Liver (tissue), 9 donors: ENCODE results near the gene NCOA6. TPM values are rescaled to one million over a fixed set of nuclear protein-coding genes. Genes with fewer than 3 reads are reported as not detected.

Experiments used
- DNase-seq: peaks from one replicate; pipeline ENCODE4 v3.0.0-alpha.2; 2017; ENCODE audit warnings: low spot score
- H3K27ac ChIP-seq, 2 donors: one replicate each; pipeline ENCODE4 v1.7.0; 2013; ENCODE audit warnings: inconsistent platforms in 2 of 2, low read length in 2 of 2, control low read depth in 1 of 2, low read depth in 1 of 2, mild to moderate bottlenecking in 1 of 2
- H3K27me3 ChIP-seq, 4 donors: one replicate each; pipeline versions ENCODE4 v1.6.1 to v1.7.0; 2013; ENCODE audit warnings: low read length in 3 of 4, inconsistent platforms in 1 of 4, mild to moderate bottlenecking in 1 of 4, moderate library complexity in 1 of 4; ENCODE audit not compliant: control insufficient read depth in 4 of 4, insufficient read depth in 4 of 4
- H3K36me3 ChIP-seq, 4 donors: one replicate each; pipeline versions ENCODE4 v1.6.1 to v1.7.0; 2013; ENCODE audit warnings: low read length in 3 of 4, mild to moderate bottlenecking in 3 of 4, low read depth in 1 of 4, moderate library complexity in 1 of 4; ENCODE audit not compliant: control insufficient read depth in 4 of 4, insufficient read depth in 3 of 4
- H3K4me1 ChIP-seq, 4 donors: one replicate each; pipeline versions ENCODE4 v1.6.1 to v1.7.0; 2013; ENCODE audit warnings: low read length in 3 of 4, mild to moderate bottlenecking in 3 of 4, moderate library complexity in 1 of 4; ENCODE audit not compliant: control insufficient read depth in 4 of 4, insufficient read depth in 4 of 4
- H3K4me3 ChIP-seq, 3 donors: one replicate each; pipeline versions ENCODE4 v1.6.1 to v1.7.0; 2013; ENCODE audit warnings: low read length in 3 of 3, control low read depth in 1 of 3, low read depth in 1 of 3, mild to moderate bottlenecking in 1 of 3
- H3K9ac ChIP-seq, 2 donors: one replicate each; pipeline ENCODE4 v1.7.0; 2013; ENCODE audit warnings: low read length in 2 of 2, mild to moderate bottlenecking in 2 of 2, moderate library complexity in 2 of 2, control low read depth in 1 of 2, low read depth in 1 of 2
- H3K9me3 ChIP-seq, 4 donors: one replicate each; pipeline versions ENCODE4 v1.6.1 to v1.7.0; 2013; ENCODE audit warnings: low read length in 3 of 4; ENCODE audit not compliant: control insufficient read depth in 4 of 4
- EGR1 ChIP-seq, 2 donors: IDR thresholded peaks; 2 replicates each; pipeline ENCODE4 v1.6.1; 2016 to 2018; ENCODE audit warnings: antibody characterized with exemption in 2 of 2, low read depth in 2 of 2
- FOXA1 ChIP-seq: IDR thresholded peaks from 2 replicates; pipeline ENCODE4 v1.6.1; 2016; ENCODE audit warnings: antibody characterized with exemption
- FOXA2 ChIP-seq: IDR thresholded peaks from 2 replicates; pipeline ENCODE4 v1.6.1; 2016; ENCODE audit warnings: antibody characterized with exemption
- GABPA ChIP-seq, 2 donors: IDR thresholded peaks in 1 of 2; conservative IDR thresholded peaks in 1 of 2; 2 replicates each; pipeline ENCODE4 v1.6.1; 2016; ENCODE audit warnings: antibody characterized with exemption in 2 of 2, mild to moderate bottlenecking in 1 of 2, moderate library complexity in 1 of 2
- HNF4A ChIP-seq, 2 donors: conservative IDR thresholded peaks; 2 replicates each; pipeline ENCODE4 v1.6.1; 2016; ENCODE audit warnings: antibody characterized with exemption in 2 of 2, mild to moderate bottlenecking in 2 of 2
- HNF4G ChIP-seq: IDR thresholded peaks from 2 replicates; pipeline ENCODE4 v1.6.1; 2016; ENCODE audit warnings: antibody characterized with exemption
- JUND ChIP-seq, 2 donors: IDR thresholded peaks; 2 replicates each; pipeline ENCODE4 v1.6.1; 2016; ENCODE audit warnings: antibody characterized with exemption in 2 of 2
- RAD21 ChIP-seq, 2 donors: IDR thresholded peaks; 2 replicates each; pipeline ENCODE4 v1.6.1; 2016; ENCODE audit warnings: antibody characterized with exemption in 2 of 2, mild to moderate bottlenecking in 2 of 2
- RXRA ChIP-seq, 2 donors: IDR thresholded peaks; 2 replicates each; pipeline ENCODE4 v1.6.1; 2017 to 2018; ENCODE audit warnings: antibody characterized with exemption in 2 of 2, mild to moderate bottlenecking in 1 of 2
- SP1 ChIP-seq: IDR thresholded peaks from 2 replicates; pipeline ENCODE4 v1.6.1; 2018; ENCODE audit warnings: antibody characterized with exemption, mild to moderate bottlenecking
- TAF1 ChIP-seq: conservative IDR thresholded peaks from 2 replicates; pipeline ENCODE4 v1.6.1; 2016; ENCODE audit warnings: antibody characterized with exemption, mild to moderate bottlenecking
- YY1 ChIP-seq: IDR thresholded peaks from 2 replicates; pipeline ENCODE4 v1.6.1; 2016; ENCODE audit warnings: antibody characterized with exemption, mild to moderate bottlenecking
- WGBS: extraction: QIAGEN DNeasy Blood & Tissue Kit; methylation state at CpG from one replicate; pipeline ENCODE4 v1.1.7; 2013; 5-methylcytosine and 5-hydroxymethylcytosine counted together
- polyA plus RNA-seq, 2 donors: library from polyadenylated mRNA; stranded (reverse) in 1 of 2; unstranded in 1 of 2; fragments of 200-250 nt in 1 of 2; fragments of >200 nt in 1 of 2; fragmentation: Nextera tagmentation in 1 of 2; extraction: Ambion mirVana in 1 of 2; gene quantifications; one replicate each; pipeline versions ENCODE4 v1.2.1 to v1.2.3, GENCODE V29; 2013 to 2015
- total RNA-seq, 2 donors: library from RNA; depleted of rRNA; stranded (reverse); fragments of >200 nt; gene quantifications; one replicate each; pipeline ENCODE4 v1.2.3, GENCODE V29; 2014
- TF ChIP-seq, protein P1 (sequence below): IDR thresholded peaks from 2 replicates; pipeline ENCODE4 v1.6.1; 2016; ENCODE audit warnings: antibody characterized with exemption
- TF ChIP-seq, protein P2 (sequence below): IDR thresholded peaks from 2 replicates; pipeline ENCODE4 v1.6.1; 2016; ENCODE audit warnings: antibody characterized with exemption
- TF ChIP-seq, protein P3 (sequence below): fragments of 150-350 bp; IDR thresholded peaks from 2 replicates; pipeline ENCODE4 v1.5.1; 2017; ENCODE audit warnings: improper control_type of control experiment, low read depth, low read length; ENCODE audit not compliant: missing input control
- TF ChIP-seq, protein P4 (sequence below): IDR thresholded peaks from 2 replicates; pipeline ENCODE4 v1.6.1; 2016; ENCODE audit warnings: antibody characterized with exemption, mild to moderate bottlenecking
- donor health status: healthy.
- donor health status: healthy.
- donor health status: healthy.
- donor health status: healthy.
- donor health status: healthy.

NCOA6 gene
- total and polyA plus RNA-seq, 4 donors, result 5.4 to 13.1 (median 6.2) TPM

DNA sequence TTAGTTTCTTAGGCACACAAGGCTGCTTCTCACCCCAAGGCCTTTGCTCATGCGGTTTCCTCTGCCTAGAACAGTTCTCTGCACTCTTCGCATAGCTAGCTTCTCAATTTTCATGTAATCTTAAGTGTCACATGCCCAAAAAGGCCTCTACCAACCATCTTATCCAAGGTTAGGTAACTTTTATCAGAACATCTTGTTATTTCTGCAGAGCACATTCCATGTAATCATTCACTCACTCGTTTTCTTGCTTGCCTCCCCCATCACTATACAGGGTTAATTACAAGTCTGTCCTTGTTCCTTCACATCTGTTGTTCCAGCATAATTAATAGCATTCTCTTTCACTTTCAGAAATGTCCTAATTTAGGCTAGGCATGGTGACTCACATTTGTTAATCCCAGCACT, 53.8 kb downstream of the NCOA6 start:
- H3K4me1 ChIP-seq, result no peaks in the 10 kb centered on the region

DNA sequence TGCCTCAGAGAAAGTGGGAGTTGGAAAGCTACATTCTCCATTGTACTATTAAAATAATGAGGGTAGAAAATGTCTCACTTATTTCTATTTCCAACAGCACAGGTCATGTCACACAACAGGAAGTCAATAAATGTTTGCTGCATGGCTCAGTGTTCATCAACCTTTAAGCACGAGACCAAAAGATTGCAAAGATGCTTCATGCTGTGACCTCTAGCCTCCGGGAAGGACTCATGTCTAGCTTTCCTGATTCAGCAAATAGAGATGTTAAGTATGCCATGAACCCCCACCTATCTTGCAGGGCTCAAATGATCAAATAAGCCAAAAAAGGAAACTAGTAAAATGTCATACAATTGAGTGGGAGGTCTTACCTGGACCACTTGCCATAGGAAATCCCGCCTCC, 57.4 kb downstream of the NCOA6 start:
- Histone ChIP-seq H3K9ac (no peak overlapping the region), H3K27me3 (no peaks in the 10 kb centered on the region), H3K4me3 (no peak overlapping the region), H3K4me1 (no peaks in the 10 kb centered on the region), H3K9me3 (no peaks in the 10 kb centered on the region), H3K27ac (no peak overlapping the region), H3K36me3 (peaks cover 5 to 50% (median 21%) of the 10 kb centered on the region in 4 donors)
- no peak for DNase-seq
- no peak for TF ChIP-seq SP1
- no peak for TF ChIP-seq HNF4G
- no peak for TF ChIP-seq HNF4A (conservative IDR thresholded peaks at IDR 0.05)
- TF ChIP-seq, protein P1, sequence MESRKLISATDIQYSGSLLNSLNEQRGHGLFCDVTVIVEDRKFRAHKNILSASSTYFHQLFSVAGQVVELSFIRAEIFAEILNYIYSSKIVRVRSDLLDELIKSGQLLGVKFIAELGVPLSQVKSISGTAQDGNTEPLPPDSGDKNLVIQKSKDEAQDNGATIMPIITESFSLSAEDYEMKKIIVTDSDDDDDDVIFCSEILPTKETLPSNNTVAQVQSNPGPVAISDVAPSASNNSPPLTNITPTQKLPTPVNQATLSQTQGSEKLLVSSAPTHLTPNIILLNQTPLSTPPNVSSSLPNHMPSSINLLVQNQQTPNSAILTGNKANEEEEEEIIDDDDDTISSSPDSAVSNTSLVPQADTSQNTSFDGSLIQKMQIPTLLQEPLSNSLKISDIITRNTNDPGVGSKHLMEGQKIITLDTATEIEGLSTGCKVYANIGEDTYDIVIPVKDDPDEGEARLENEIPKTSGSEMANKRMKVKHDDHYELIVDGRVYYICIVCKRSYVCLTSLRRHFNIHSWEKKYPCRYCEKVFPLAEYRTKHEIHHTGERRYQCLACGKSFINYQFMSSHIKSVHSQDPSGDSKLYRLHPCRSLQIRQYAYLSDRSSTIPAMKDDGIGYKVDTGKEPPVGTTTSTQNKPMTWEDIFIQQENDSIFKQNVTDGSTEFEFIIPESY, result no peak
- TF ChIP-seq, protein P2, sequence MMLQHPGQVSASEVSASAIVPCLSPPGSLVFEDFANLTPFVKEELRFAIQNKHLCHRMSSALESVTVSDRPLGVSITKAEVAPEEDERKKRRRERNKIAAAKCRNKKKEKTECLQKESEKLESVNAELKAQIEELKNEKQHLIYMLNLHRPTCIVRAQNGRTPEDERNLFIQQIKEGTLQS, result no peak
- TF ChIP-seq, protein P3, sequence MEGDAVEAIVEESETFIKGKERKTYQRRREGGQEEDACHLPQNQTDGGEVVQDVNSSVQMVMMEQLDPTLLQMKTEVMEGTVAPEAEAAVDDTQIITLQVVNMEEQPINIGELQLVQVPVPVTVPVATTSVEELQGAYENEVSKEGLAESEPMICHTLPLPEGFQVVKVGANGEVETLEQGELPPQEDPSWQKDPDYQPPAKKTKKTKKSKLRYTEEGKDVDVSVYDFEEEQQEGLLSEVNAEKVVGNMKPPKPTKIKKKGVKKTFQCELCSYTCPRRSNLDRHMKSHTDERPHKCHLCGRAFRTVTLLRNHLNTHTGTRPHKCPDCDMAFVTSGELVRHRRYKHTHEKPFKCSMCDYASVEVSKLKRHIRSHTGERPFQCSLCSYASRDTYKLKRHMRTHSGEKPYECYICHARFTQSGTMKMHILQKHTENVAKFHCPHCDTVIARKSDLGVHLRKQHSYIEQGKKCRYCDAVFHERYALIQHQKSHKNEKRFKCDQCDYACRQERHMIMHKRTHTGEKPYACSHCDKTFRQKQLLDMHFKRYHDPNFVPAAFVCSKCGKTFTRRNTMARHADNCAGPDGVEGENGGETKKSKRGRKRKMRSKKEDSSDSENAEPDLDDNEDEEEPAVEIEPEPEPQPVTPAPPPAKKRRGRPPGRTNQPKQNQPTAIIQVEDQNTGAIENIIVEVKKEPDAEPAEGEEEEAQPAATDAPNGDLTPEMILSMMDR, result no peak
- TF ChIP-seq, protein P4, sequence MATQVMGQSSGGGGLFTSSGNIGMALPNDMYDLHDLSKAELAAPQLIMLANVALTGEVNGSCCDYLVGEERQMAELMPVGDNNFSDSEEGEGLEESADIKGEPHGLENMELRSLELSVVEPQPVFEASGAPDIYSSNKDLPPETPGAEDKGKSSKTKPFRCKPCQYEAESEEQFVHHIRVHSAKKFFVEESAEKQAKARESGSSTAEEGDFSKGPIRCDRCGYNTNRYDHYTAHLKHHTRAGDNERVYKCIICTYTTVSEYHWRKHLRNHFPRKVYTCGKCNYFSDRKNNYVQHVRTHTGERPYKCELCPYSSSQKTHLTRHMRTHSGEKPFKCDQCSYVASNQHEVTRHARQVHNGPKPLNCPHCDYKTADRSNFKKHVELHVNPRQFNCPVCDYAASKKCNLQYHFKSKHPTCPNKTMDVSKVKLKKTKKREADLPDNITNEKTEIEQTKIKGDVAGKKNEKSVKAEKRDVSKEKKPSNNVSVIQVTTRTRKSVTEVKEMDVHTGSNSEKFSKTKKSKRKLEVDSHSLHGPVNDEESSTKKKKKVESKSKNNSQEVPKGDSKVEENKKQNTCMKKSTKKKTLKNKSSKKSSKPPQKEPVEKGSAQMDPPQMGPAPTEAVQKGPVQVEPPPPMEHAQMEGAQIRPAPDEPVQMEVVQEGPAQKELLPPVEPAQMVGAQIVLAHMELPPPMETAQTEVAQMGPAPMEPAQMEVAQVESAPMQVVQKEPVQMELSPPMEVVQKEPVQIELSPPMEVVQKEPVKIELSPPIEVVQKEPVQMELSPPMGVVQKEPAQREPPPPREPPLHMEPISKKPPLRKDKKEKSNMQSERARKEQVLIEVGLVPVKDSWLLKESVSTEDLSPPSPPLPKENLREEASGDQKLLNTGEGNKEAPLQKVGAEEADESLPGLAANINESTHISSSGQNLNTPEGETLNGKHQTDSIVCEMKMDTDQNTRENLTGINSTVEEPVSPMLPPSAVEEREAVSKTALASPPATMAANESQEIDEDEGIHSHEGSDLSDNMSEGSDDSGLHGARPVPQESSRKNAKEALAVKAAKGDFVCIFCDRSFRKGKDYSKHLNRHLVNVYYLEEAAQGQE, result no peak
- TF ChIP-seq TAF1, result no peak
- TF ChIP-seq YY1, result no peak
- no peak for TF ChIP-seq FOXA1
- no peak for TF ChIP-seq GABPA (IDR thresholded peaks at IDR 0.05 in 1 of 2, conservative IDR thresholded peaks at IDR 0.05 in 1 of 2)
- TF ChIP-seq JUND (IDR thresholded peaks at IDR 0.05), result no peak
- no peak for TF ChIP-seq FOXA2
- TF ChIP-seq EGR1 (IDR thresholded peaks at IDR 0.05; ENCODE audit: low read depth in 2 of 2), result no peak
- TF ChIP-seq RAD21 (IDR thresholded peaks at IDR 0.05), result no peak
- 85% methylated on average over 3 of the region's 3 CpGs for WGBS

More for the DNA sequence above, 53.8 kb downstream of the NCOA6 start:
- no peaks in the 10 kb centered on the region for H3K9me3 ChIP-seq
- peaks cover 5 to 53% (median 28%) of the 10 kb centered on the region in 4 donors for H3K36me3 ChIP-seq
- H3K27ac ChIP-seq, result no peak overlapping the region
- H3K9ac ChIP-seq, result no peak overlapping the region
- DNase-seq, result no peak
- WGBS, result 93% methylated on average over 3 of the region's 3 CpGs
- H3K4me3 ChIP-seq, result no peak overlapping the region
- TF ChIP-seq, protein P1, result no peak
- TF ChIP-seq RXRA (IDR thresholded peaks at IDR 0.05) (no peak), JUND (IDR thresholded peaks at IDR 0.05) (no peak)
- no peaks in the 10 kb centered on the region for H3K27me3 ChIP-seq
